Embryonic facial prominence (tissue), 1 donor: ENCODE results near the gene SLC10A1.

Experiments
- DNase-seq: peaks from one replicate; pipeline ENCODE4 v3.0.0-alpha.2; 2016; ENCODE audit errors: extremely low spot score

Gene SLC10A1

DNA sequence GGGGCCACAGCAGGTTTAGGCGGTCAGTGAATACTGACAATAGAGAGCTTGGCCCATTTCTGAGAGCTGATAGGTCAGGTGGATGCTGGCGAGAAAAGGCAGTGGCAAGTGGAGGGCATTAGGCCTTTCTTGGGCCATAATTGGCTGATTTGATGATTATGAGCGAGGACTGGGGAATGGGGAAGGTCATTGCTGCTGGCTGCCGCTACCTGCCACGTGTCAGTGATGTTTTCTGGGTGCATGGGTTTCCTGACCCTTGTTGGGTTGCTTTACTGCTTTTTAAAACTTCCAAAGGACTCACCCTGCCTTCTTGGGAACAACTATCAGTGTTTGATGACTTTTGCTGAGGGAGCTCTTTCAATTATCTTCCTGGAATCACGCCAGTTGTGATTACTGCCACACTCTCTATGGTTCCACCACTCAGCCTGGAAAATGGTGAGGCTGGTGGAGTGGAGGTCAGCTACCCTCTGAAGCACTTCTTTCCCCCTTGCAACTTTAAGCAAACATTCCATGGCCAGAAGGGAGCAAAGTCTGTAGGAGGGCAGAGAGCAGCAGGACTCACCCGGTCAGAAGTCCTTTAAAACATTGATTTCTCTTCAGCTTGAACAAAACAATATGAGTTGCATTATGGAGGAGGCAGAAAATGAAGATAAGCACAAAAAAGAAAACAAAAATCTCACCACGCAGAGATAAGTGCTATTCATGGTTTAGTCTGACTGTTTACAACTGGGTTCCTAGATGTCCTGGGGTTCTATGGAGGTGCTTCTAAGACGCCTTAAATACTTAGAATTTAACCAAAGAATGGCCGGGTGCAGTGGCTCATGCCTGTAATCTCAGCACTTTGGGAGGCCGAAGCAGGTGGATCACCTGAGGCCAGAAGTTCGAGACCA lies 12.1 kb upstream of the SLC10A1 start:
- no peak for DNase-seq

DNA sequence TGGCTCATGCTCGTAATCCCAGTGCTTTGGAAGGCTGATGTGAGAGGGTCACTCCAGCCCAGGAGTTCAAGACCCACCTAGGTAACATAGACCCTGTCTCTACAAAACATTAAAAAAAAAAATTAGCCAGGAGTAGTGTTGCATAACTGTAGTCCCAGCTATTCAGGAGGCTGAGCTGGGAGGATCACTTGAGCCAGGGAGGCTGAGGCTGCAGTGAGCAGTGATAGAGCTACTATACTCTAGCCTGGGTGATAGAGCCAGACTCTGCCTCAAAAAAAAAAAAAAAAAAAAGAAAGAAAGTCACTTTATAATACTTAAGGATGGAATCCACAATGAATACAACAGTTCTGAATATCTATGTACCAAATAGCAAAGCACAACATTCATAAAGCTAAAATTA lies 10.2 kb upstream of the SLC10A1 start:
- DNase-seq = no peak

DNA sequence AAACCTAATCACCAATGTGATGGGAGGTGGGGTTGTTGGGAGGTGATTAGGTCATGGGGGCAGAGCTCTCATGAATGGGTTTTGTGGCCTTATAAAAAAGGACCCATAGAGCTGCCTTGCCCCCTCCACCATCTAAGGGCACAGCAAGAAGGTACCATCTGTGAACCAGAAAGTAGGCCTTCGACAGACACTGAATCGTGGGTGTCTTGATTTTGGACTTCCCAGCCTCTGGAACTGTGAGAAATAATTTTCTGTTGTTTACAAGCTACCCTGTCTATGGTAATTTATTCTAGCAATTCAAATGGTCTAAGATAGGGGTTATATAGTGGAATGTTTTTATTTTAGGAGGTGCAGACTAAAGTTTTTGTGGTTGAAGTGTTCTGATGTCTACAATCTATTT lies 7.9 kb upstream of the SLC10A1 start:
- no peak for DNase-seq

DNA sequence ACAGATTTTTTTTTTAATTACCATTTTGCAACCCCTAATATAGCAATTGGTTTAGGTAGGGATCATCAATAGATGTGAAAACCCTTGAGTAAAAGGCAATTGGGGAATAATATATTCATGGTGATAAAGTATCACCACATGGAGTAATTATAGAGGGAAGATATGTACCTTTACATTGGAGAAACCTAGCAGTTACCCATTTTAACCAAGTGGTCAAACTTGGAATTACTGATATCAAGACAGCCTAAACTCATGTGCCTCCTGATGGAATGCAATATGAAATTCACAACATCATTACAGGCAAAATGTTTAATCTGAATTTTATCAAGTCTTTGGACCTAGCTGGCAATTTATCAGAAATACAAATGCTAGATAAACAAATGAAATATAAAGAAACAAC lies 6.7 kb upstream of the SLC10A1 start:
- no peak for DNase-seq

DNA sequence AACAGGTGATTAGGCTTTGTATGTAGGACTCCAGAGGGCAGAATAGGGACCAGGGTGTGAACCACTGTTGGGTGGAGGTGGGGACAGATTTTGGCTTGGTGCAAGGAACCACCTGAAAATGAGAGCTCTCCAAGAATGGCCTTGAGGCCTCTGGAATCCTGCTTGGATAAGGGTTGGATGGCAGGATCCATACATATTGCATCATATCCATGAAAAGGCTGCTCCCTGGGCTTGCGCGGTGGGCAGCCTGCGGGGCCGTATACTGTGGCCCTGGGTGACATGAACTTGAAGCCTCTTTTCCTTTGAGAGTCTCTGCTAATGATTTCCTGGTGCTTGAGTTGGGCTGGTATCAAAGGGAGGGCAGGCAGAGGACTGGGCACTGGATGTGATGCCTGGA lies 1.3 kb upstream of the SLC10A1 start:
- no peak for DNase-seq

DNA sequence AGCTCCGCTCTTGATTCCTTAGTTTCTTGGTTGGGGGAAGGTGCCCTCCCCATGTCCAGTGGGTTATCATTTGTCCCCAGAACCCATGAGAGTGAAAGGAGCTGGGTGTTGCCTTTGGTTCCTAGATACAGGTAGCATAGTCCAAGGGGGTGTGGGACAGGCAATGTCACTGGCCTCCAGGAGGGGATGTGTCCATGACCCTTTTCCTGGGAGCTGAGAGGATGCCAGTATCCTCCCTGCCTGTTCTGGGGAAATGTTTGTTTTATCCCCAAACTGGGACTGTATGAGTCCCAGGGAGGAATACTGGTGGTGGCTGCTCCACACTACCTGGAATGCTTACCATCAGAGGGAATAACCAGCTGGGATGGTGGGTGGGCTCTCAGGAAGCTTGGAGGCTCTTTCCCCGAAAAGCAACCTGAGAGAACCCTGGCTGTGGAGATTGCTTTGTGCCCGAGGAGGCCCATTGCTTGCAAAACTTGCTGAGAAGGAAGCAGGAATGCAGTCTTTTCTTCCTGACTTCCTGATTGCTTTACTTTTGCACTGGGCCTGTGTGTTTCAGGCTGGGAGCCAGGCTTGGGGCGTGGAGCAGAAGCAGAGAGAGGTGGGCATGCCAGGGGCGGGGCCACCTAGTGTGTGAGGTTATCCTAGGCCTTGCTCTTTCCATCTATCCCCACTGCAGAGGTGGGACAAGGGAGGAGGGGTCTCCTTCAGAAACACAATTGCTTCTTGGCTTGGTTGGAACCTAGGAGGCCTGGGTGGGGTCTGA lies 715 bp upstream of the SLC10A1 start:
- no peak for DNase-seq

DNA sequence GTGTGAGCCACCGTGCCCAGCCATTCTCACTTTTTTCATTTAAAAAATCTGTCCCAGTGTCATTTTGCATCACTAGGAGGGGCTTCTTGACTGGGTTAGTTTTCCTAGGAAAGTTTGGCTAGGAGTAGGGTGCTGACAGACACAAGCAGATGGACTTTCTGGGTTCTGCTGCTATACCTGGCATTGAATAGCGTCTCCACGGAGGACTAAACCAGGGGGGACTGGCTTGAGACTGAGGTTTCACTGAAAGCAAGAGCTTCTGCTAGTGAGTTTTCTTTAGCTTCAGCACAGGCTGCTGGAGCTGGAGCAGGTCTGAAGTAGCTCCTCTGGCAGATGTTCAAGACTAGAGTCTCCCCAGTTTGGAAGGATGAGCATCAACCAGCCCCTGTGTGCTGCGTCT lies 1.4 kb downstream of the SLC10A1 start:
- DNase-seq = no peak

DNA sequence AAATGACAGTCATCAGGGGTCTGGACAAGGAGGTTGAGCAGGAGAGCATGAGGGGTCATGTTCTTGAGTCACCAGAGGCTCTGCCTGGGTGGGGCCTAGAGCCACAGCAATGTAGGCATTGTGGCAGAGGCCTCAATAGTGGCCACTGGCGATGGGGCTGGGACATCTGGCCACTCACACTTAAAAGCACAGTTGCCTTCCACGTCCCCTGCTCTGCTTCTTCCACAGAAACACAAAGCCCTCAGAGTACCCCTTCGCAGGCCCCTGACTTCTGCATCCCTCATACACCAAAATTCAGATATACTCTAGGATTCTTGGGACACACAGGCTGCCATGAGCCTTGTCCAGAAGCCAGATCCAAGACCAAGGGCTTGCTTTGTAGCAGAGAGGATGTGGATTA lies 2.2 kb downstream of the SLC10A1 start:
- DNase-seq = no peak

DNA sequence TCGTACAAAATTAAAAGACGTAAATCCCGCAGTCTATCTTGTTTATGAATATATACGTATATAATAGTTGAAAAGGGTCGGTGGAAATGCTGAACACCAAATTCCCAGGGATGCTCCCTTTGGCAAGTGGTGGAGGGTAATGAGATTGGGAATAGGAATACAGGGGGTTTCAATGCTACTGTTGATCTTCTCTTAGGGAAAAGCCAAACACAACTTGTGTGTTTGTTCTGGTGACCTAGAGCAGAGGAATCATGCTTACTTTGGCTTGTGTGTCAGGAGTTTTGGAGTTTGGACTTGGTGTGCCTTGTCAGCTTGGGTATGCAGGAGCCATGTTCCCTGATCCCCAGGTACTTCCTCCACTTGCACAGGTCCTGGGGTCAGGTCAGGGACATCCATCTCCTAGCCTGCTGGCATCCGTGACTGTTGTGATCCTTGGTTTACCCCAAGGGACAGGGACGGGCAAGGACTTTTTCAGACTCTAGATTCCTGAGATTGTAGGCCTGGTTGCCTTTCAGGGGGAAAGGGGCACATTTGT lies 4.1 kb downstream of the SLC10A1 start:
- no peak for DNase-seq

DNA sequence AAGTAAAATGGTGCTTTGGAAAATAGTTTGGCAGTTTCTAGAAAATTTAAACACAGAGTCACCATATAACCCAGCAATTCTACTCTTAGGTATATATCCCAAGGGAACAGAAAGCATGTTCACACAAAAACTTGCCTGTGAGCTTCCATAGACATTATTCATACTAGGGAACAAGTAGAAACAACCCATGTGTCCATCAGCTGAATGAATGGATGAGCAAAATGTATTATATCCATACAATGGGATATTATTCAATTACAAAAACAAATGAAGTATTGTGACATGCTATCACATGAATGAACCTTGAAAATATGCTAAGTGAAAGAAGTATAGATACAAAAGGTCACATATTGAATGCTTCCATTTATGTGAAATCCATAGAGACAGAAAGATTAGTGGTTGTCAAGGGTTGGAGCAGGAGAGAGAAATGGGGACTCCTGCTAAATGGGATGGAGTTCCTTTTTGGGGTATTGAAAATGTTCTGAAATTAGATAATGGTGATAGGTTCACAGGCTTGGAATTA lies 7.9 kb downstream of the SLC10A1 start:
- DNase-seq = no peak

DNA sequence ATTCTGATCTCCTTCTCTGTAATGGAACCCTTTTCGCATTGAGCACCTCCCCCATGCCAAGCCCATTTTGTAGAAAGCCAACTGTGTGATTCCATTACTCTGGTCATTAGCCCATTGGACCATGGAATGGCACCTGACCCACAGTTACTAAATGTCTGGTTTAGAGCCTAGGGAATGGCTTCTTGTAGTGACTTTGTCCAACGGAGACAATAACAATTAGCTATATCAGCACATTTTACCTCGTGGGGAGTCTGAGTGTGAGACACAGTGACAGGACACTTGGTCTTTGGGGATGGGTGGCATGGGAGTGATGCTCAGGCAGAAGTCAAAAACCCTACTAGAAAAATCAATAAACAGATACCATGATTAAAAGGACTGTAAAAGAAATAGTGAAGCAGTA lies 10.4 kb downstream of the SLC10A1 start:
- DNase-seq = no peak

DNA sequence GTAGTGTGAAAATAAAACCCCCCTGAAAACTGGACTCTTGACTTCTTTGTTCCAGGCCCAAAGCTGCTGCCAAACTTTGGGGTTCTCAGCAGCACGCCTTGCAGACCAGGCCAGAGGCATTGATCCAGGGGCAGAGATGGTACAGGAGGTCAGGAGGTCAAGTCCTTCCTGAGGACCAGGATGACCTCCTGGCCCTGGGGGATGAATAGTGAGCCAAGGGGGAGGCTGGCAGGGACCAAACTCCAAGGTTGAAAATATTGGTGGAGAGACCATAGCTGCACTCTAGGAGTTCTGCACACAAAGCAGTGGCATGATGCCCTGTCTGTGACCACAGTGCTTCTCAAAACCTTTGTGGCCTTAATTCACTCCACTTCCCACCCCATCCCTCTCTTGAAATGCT lies 12.1 kb downstream of the SLC10A1 start:
- no peak for DNase-seq

DNA sequence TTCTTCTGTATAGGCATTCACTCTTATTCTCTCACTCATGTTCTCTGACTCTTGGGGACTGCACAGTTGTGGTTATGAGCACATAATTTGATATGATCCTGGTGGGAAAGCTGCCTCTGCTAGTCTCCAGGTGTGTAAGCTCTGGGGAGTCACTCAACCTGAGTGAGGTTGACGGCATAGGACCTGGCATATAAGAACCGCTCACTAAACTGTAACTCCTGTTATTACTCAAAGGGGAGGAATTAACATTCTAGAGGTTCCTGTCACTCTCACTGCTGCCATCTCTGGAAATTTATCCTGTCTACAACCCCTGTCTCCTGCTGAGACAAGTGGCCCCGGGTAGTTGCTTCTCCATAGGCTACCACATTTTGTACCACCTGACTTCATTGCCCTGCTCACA lies 16.1 kb downstream of the SLC10A1 start:
- no peak for DNase-seq

DNA sequence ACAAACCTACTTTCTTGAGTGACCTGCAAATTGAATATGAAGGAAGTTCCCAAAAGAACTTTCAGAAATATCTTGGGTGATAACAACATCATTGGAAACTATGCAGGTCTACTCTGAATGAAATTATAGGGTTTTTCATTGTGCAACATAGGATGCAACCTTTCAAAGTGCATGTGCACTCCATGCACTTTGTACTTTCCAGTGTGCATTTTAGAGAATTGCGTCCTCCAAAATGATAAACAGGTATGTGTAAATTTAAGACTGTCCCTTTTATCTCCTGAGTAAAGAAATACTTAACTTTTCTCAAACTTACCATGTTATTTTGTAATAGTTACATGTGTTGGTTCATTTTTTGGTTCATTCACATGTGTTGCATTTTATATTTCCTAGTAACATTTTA lies 16.9 kb downstream of the SLC10A1 start:
- no peak for DNase-seq

DNA sequence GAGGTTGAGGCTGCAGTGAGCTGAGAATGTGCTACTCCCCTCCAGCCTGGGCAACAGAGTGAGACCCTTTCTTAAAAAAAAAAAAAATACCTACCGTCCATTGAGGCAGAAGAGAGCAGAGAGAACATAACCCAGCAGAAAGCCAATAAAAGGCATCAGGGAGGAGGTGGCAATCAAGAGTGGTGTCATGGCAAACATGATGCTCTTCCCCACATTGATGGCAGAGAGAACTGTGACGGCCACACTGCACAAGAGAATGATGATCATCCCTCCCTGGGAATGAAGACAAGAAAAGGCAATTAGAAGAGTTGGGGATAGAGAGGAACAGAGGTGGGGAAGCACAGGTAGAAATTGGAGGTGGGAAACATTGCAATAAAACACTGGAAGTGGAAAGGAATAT lies 18.0 kb downstream of the SLC10A1 start:
- no peak for DNase-seq

DNA sequence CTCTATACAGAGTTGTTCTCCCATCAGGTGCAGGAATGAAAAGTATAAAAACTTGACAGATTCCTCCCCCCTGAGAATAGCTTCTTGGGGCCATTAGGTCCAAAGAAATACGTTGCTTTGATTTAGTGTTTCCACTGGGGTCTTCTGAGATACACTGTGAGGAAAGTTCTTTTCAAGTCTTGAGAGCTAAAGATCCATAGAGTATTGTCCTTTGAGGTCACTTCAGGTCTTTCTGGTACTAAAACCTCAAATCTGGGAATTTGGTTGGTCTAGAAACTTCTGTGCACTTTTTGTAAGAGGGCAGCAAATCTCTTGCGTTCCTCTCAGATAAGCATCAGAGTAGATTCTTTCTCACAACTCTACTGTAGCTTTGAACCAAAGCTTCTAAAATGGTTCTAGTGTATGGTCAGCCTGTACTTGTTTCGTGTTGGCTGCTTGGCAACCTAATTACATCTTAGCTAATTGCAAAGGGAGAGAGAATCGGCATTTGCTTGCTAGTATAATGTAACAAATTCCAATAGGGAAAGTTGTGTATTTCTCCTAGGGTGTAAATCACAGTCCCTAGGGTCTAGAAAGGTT lies 20.1 kb downstream of the SLC10A1 start:
- DNase-seq = no peak

DNA sequence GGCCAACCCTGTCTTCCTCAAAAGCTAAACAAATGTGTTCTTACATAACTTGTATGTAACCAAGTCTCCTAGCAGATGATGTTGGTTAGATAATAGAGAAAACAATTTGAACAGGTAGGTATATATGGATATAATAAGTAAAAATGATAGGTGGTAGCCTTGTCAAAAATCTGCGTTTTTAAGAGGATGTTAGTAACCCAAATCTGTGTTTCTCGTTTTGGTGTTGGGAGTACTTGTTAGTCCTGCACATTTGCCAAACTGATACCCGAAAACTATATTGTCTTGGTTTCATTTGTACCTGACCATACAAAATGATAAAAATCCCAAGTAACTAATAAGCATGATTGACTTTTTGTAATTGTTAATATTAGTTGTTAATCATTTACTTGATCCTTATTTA lies 22.0 kb downstream of the SLC10A1 start:
- no peak for DNase-seq

DNA sequence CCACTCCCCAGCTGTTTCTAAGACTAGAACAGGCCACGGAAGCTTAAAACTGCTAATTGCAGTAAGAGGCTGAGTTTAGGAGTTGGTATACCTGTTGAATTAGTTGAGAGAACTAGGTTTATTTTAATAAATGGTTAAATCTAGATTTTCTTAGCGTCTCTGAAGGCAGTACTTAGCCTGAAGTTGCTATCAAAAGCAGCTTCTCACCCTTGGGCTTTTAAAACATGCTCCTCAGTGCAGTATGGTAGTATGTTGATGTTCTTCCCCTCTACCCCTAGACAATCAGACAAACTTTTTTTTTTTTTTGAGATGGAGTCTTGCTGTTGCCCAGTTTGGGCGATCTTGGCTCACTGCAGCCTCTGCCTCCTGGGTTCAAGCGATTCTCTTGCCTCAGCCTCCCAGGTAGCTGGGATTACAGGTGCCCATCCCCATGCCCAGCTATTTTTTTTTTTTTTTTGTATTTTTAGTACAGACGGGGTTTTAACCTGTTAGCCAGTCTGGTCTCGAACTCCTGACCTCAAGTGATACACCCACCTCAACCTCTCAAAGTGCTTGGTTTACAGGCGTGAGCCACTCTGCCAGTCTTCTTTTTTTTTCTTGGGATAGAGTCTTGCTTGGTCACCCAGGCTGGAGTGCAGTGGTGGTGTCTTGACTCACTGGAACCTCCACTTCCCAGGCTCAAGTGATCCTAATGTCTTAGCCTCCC lies 23.3 kb downstream of the SLC10A1 start:
- DNase-seq = no peak

DNA sequence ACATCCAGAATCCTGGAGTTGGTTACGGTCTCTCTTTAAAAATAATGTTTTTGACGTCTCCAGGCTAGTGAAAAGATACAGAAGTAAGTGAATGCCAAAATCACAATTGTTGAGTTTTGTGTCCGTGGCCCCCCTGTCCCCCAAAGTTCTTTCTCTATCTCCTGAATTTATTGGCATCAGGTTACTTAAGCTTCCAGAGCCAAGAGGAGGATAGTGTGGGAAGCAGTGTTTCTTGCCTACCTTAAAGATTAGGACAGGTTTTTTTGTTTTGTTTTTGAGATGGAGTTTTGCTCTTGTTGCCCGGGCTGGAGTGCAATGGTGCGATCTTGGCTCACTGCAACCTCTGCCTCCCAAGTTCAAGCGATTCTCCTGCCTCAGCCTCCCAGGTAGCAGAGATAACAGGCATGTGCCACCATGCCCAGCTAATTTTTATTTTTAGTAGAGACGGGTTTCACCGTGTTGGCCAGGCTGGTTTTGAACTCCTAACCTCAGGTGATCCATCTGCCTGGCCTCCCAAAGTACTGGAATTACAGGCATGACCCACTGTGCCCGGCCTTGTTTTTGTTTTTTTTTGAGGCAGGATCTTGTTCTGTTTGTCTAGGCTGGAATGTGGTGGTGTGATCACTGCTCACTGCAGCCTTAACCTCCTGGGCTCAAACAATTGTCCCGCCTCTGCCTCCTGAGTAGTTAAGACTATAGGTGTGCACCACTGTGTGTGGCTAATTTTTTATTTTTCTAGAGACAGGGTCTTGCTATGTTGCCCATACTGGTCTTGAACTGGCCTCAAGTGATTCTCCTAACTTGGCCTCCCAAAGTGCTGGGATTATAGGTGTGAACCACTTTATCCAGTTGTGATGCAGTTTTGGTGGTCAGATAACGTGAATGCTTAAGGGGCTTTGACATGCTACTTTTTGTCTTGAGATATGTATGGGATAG lies 24.7 kb downstream of the SLC10A1 start:
- no peak for DNase-seq

DNA sequence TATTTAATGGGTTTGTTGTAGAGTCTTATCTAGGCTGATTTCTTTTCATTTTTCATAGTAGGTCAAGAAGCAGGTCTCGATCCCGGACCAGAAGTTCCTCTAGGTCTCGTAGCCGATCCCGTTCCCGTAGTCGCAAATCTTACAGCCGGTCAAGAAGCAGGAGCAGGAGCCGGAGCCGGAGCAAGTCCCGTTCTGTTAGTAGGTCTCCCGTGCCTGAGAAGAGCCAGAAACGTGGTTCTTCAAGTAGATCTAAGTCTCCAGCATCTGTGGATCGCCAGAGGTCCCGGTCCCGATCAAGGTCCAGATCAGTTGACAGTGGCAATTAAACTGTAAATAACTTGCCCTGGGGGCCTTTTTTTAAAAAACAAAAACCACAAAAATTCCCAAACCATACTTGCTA lies 25.9 kb downstream of the SLC10A1 start:
- no peak for DNase-seq

DNA sequence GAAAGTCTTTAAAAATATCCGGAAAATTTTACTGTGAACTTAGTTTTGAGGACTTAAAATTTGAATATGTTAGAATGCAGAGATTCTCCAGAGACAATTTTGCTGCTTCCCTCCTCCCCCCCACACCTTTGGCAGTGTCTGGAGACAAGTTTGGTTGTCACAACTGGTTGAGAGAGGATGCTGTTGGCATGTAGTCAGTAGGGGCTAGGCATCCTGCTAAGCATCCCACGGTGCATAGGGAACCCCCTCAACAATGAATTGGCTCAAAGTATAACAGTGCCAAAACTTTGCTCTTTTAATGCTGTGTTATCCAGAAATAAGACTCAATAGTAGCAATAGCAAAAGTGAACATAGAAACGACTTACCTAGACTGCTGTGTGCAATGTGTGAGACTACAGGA lies 26.5 kb downstream of the SLC10A1 start:
- DNase-seq = no peak
